Measurements from ENCODE around the gene NUP98. TPM values are rescaled to one million over a fixed set of nuclear protein-coding genes. Genes with fewer than 3 reads are reported as not detected.

Gene NUP98
- total RNA-seq, 2 donors from 2014 or later: 47.9 to 55.9 TPM

- ATAC-seq (no peak), DNase-seq (no peak)
- intact Hi-C loops (cut with DNase I, micrococcal nuclease): no loop called here
Measured at GRCh38 chr11:3632070-3632660, 165.2 kb downstream of the NUP98 start.

- no peak for ATAC-seq
- intact Hi-C loops (cut with DNase I, micrococcal nuclease): no loop called here
- no peak for DNase-seq
Measured at GRCh38 chr11:3631331-3631730, 166.0 kb downstream of the NUP98 start.

GRCh38 chr11:3627291-3627690, 170.1 kb downstream of the NUP98 start:
- DNase-seq (no peak), ATAC-seq (no peak)
- intact Hi-C loops (cut with DNase I, micrococcal nuclease): no loop called here

GRCh38 chr11:3626250-3626960, 170.9 kb downstream of the NUP98 start:
- intact Hi-C loops (cut with DNase I, micrococcal nuclease): no loop called here
- ATAC-seq (no peak), DNase-seq (peak; percentile 35 to 45)

Other genes starting within 250 kb of the NUP98 start
- gene ART5, start 155.6 kb downstream of the NUP98 start, total RNA-seq: not detected
- gene ART1, start 152.4 kb downstream of the NUP98 start, total RNA-seq: not detected
- gene CHRNA10, start 126.2 kb downstream of the NUP98 start, total RNA-seq: under 1 TPM; 0.70 to 0.81 TPM
- 10 to 100 TPM; 21.3 to 26.8 TPM for gene PGAP2, start 11.0 kb upstream of the NUP98 start, total RNA-seq
- gene RHOG, start 43.4 kb upstream of the NUP98 start, total RNA-seq: 10 to 100 TPM; 65.7 to 71.8 TPM
- gene STIM1, start 58.1 kb upstream of the NUP98 start, total RNA-seq: 10 to 100 TPM; 64.7 to 65.4 TPM